Hepatocyte (in vitro differentiated cells): ENCODE results near the gene MCRIP2. TPM values are rescaled to one million over a fixed set of nuclear protein-coding genes. Genes with fewer than 3 reads are reported as not detected.

Source experiments
- DNase-seq: peaks from one replicate; pipeline ENCODE4 v3.0.0-alpha.2; 2016; ENCODE audit warnings: low spot score
- H2AFZ ChIP-seq: fragments of 200-600 bp; sonication (generic); 2 replicates; pipeline ENCODE4 v1.6.0; 2016; ENCODE audit warnings: antibody characterized with exemption, mild to moderate bottlenecking
- H3K27ac ChIP-seq: fragments of 200-600 bp; sonication (generic); 2 replicates; pipeline ENCODE4 v1.5.1; 2016; ENCODE audit warnings: mild to moderate bottlenecking
- H3K27me3 ChIP-seq: fragments of 200-600 bp; sonication (generic); 2 replicates; pipeline ENCODE4 v1.6.1; 2016
- H3K36me3 ChIP-seq: fragments of 200-600 bp; sonication (generic); replicated peaks from 2 replicates; pipeline ENCODE4 v1.5.1; 2016; ENCODE audit warnings: low read depth; ENCODE audit not compliant: insufficient read depth
- H3K4me1 ChIP-seq: fragments of 200-600 bp; sonication (generic); 2 replicates; pipeline ENCODE4 v1.5.1; 2016; ENCODE audit warnings: mild to moderate bottlenecking, moderate library complexity; ENCODE audit not compliant: insufficient read depth
- H3K4me2 ChIP-seq: fragments of 200-600 bp; sonication (generic); 2 replicates; pipeline ENCODE4 v1.6.0; 2016
- H3K4me3 ChIP-seq: fragments of 200-600 bp; sonication (generic); 2 replicates; pipeline ENCODE4 v1.5.1; 2016; ENCODE audit warnings: mild to moderate bottlenecking
- H3K79me2 ChIP-seq: fragments of 200-600 bp; sonication (generic); 2 replicates; pipeline ENCODE4 v1.6.0; 2017; ENCODE audit warnings: mild to moderate bottlenecking
- H3K9me2 ChIP-seq: fragments of 200-600 bp; sonication (generic); replicated peaks from 2 replicates; pipeline ENCODE4 v1.6.0; 2017; ENCODE audit warnings: mild to moderate bottlenecking; ENCODE audit not compliant: insufficient read depth
- H3K9me3 ChIP-seq: fragments of 200-600 bp; sonication (generic); 2 replicates; pipeline ENCODE4 v1.5.1; 2016; ENCODE audit warnings: low read depth, mild to moderate bottlenecking
- H4K20me1 ChIP-seq: fragments of 200-600 bp; sonication (generic); 2 replicates; pipeline ENCODE4 v1.6.0; 2016; ENCODE audit warnings: mild to moderate bottlenecking; ENCODE audit not compliant: insufficient read depth, poor library complexity, severe bottlenecking
- EZH2 ChIP-seq: fragments of 200-600 bp; sonication (generic); IDR thresholded peaks from 2 replicates; pipeline ENCODE4 v1.6.1; 2016; ENCODE audit warnings: antibody characterized with exemption, mild to moderate bottlenecking, borderline replicate concordance
- EZH2phosphoT487 ChIP-seq: fragments of 200-600 bp; sonication (generic); IDR thresholded peaks from one replicate; pipeline ENCODE4 v1.6.1; 2018; ENCODE audit warnings: antibody characterized with exemption, mild to moderate bottlenecking, low read depth, moderate library complexity; ENCODE audit not compliant: unreplicated experiment, severe bottlenecking
- WGBS: methylation state at CpG from one replicate; pipeline ENCODE4 v1.1.6; 2016; ENCODE audit warnings: low lambda C conversion rate; ENCODE audit errors: missing lambda C conversion rate; 5-methylcytosine and 5-hydroxymethylcytosine counted together
- polyA plus RNA-seq: library from polyadenylated mRNA; unstranded; fragments of >200 nt; fragmentation: Nextera tagmentation; extraction: Ambion mirVana; gene quantifications from 2 replicates; pipeline ENCODE4 v1.2.1, GENCODE V29; 2016
- total RNA-seq: library from RNA; depleted of rRNA; stranded (reverse); fragments of >200 nt; gene quantifications from 2 replicates; pipeline ENCODE4 v1.2.3, GENCODE V29; 2014
- TF ChIP-seq, protein P1 (sequence below): fragments of 200-600 bp; sonication (generic); IDR thresholded peaks from 2 replicates; pipeline ENCODE4 v1.5.1; 2016; ENCODE audit warnings: antibody characterized with exemption, mild to moderate bottlenecking; ENCODE audit not compliant: poor library complexity

MCRIP2 gene
- total and polyA plus RNA-seq, 2 experiments from 2014 or later = 43.0 to 100 TPM

DNA sequence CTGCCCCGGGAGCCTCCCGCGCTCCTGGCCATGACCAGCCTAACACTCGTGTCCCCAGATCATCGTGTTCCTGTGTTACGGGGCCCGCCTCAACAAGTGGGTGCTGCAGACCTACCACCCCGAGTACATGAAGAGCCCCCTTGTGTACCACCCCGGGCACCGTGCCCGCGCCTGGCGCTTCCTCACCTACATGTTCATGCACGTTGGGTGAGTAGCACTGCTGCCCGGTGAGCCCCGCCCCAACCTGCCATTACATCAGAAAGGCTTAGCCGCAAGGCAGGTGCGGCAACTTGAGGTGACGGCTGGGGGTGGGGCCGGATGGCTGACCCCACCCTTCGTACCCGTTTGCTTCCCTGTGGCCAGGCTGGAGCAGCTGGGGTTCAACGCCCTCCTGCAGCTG is 35.3 kb downstream of the MCRIP2 start:
- Histone ChIP-seq H3K9me3 (no peaks in the 10 kb centered on the region), H3K4me1 (peaks cover 30% of the 10 kb centered on the region)
- WGBS = 95% methylated on average over 16 of the region's 23 CpGs

DNA sequence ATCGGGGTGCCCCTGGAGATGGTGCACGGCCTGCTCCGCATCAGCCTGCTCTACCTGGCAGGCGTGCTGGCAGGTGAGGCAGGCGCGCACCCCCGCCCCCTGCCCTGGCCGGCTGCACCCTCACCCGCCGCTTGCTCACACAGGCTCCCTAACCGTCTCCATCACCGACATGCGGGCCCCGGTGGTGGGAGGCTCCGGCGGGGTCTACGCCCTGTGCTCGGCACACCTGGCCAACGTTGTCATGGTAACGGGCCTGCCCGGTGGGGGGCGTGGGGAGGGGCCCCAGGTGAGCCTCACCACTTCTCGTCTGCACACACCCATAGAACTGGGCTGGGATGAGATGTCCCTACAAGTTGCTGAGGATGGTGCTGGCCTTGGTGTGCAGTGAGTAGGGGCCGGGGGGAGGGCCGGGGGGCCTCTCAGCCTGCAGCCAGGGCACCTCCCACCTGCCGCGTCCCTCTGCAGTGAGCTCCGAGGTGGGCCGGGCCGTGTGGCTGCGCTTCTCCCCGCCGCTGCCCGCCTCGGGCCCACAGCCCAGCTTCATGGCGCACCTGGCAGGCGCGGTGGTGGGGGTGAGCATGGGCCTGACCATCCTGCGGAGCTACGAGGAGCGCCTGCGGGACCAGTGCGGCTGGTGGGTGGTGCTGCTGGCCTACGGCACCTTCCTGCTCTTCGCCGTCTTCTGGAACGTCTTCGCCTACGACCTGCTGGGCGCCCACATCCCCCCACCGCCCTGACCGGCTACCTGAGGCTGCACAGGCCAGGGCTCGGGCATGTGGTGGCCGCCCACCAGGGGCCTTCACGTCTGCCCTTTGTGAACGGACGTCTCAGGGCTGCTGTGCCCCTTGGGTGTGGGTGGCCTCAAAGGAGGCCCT is 35.9 kb downstream of the MCRIP2 start:
- Histone ChIP-seq H4K20me1 (peaks cover 20% of the 10 kb centered on the region), H3K79me2 (peaks cover 19% of the 10 kb centered on the region), H3K4me2 (no peak overlapping the region), H3K36me3 (no peaks in the 10 kb centered on the region), H2AFZ (no peak overlapping the region), H3K9me2 (no peaks in the 10 kb centered on the region), H3K27me3 (no peaks in the 10 kb centered on the region), H3K27ac (no peak overlapping the region), H3K4me1 (peaks cover 31% of the 10 kb centered on the region), H3K4me3 (no peak overlapping the region), H3K9me3 (no peaks in the 10 kb centered on the region)
- no peak for DNase-seq
- WGBS = 93% methylated on average over 34 of the region's 57 CpGs
- TF ChIP-seq, protein P1, sequence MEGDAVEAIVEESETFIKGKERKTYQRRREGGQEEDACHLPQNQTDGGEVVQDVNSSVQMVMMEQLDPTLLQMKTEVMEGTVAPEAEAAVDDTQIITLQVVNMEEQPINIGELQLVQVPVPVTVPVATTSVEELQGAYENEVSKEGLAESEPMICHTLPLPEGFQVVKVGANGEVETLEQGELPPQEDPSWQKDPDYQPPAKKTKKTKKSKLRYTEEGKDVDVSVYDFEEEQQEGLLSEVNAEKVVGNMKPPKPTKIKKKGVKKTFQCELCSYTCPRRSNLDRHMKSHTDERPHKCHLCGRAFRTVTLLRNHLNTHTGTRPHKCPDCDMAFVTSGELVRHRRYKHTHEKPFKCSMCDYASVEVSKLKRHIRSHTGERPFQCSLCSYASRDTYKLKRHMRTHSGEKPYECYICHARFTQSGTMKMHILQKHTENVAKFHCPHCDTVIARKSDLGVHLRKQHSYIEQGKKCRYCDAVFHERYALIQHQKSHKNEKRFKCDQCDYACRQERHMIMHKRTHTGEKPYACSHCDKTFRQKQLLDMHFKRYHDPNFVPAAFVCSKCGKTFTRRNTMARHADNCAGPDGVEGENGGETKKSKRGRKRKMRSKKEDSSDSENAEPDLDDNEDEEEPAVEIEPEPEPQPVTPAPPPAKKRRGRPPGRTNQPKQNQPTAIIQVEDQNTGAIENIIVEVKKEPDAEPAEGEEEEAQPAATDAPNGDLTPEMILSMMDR = no peak
- TF ChIP-seq EZH2 (no peak), EZH2phosphoT487 (no peak)

More for the DNA sequence above, 35.3 kb downstream of the MCRIP2 start:
- H3K79me2 ChIP-seq = peaks cover 13% of the 10 kb centered on the region
- no peak overlapping the region for H2AFZ ChIP-seq
- H3K27me3 ChIP-seq = no peaks in the 10 kb centered on the region
- no peaks in the 10 kb centered on the region for H3K36me3 ChIP-seq
- no peaks in the 10 kb centered on the region for H3K9me2 ChIP-seq
- no peak for TF ChIP-seq EZH2
- TF ChIP-seq EZH2phosphoT487 = no peak
- TF ChIP-seq, protein P1 = no peak
- H3K4me3 ChIP-seq = no peak overlapping the region
- DNase-seq = no peak
- no peak overlapping the region for H3K27ac ChIP-seq
- H3K4me2 ChIP-seq = no peak overlapping the region
- peaks cover 14% of the 10 kb centered on the region for H4K20me1 ChIP-seq

DNA sequence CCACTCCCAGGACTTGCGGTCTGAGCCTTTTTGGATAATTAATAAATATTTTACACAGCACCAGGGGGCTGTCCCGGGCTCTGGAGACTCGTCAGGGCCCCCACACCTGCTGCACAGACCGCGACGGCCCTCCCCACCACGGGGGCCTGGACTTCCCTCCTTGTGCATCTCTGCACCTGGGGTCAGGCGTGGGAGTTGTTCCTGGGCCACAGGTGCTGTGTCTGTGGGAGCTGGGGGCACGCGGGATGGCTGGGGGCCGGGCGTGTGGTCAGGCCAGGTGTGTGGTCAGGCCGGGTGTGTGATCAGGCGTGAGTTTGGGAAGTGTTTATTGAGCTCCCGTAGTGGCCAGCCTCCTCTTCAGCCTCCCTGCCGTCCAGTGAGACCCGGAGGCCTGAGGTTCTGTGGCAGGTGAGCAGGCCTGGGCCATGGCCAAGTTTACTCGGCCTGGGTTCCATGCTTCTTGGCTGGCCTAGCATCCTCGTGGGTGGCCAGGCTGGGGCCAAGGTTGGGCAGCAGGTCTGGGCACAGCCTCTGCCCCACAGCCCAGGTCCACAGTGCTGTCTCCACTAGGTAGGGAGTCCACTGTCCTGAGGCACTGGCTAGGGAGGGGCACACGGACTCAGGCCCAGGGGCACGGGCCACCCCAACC is 36.7 kb downstream of the MCRIP2 start:
- no peaks in the 10 kb centered on the region for H3K27me3 ChIP-seq
- no peak for DNase-seq
- H3K9me2 ChIP-seq = no peaks in the 10 kb centered on the region
- H3K36me3 ChIP-seq = no peaks in the 10 kb centered on the region
- H2AFZ ChIP-seq = no peak overlapping the region
- H3K79me2 ChIP-seq = peaks cover 27% of the 10 kb centered on the region
- H3K4me3 ChIP-seq = no peak overlapping the region
- no peaks in the 10 kb centered on the region for H3K9me3 ChIP-seq
- H4K20me1 ChIP-seq = peaks cover 24% of the 10 kb centered on the region
- no peak overlapping the region for H3K4me2 ChIP-seq
- no peak for TF ChIP-seq EZH2
- TF ChIP-seq EZH2phosphoT487 = no peak
- TF ChIP-seq, protein P1 = no peak
- H3K4me1 ChIP-seq = peaks cover 34% of the 10 kb centered on the region
- WGBS = 96% methylated on average over 21 of the region's 21 CpGs
- no peak overlapping the region for H3K27ac ChIP-seq
